ENCODE data around the gene UNC13A.

DNA sequence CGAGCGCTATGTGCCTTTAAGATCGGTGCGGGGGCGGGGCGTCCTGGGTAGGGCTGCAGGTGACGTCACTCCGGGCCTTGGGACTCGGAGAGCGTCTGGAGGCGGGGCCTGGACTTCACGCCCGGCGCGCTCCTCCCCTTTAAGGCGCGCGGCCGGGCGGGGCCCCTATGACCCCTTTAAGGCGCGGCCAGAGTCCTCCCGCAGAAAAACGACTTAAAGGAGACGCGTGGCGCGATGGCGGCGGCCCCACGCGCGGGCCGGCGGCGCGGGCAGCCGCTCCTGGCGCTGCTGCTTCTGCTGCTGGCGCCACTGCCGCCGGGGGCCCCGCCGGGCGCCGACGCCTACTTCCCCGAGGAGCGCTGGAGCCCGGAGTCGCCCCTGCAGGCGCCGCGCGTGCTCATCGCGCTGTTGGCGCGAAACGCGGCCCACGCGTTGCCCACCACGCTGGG is 132.7 kb downstream of the UNC13A start, which contains the start of gene COLGALT1:
- TF ChIP-seq, protein P1, sequence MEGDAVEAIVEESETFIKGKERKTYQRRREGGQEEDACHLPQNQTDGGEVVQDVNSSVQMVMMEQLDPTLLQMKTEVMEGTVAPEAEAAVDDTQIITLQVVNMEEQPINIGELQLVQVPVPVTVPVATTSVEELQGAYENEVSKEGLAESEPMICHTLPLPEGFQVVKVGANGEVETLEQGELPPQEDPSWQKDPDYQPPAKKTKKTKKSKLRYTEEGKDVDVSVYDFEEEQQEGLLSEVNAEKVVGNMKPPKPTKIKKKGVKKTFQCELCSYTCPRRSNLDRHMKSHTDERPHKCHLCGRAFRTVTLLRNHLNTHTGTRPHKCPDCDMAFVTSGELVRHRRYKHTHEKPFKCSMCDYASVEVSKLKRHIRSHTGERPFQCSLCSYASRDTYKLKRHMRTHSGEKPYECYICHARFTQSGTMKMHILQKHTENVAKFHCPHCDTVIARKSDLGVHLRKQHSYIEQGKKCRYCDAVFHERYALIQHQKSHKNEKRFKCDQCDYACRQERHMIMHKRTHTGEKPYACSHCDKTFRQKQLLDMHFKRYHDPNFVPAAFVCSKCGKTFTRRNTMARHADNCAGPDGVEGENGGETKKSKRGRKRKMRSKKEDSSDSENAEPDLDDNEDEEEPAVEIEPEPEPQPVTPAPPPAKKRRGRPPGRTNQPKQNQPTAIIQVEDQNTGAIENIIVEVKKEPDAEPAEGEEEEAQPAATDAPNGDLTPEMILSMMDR (IDR thresholded peaks at IDR 0.05), result no peak
- TF ChIP-seq POLR2A (IDR thresholded peaks at IDR 0.05) (no peak), POLR2AphosphoS5 (IDR thresholded peaks at IDR 0.05) (no peak)
